Renal cortical epithelial cell (primary cell): ENCODE measurements around the gene PHF2. TPM values are rescaled to one million over a fixed set of nuclear protein-coding genes. Genes with fewer than 3 reads are reported as not detected.
"Not testable (repeated sequence)": the region's sequence is repeated elsewhere in the genome, so short reads cannot be mapped to it uniquely, and the experiment has no call there.

Experiments
- DNase-seq: peaks from one replicate; pipeline ENCODE4 v3.0.0-alpha.2; 2011; ENCODE audit warnings: low read depth
- total RNA-seq: library from RNA; depleted of rRNA; stranded (reverse); fragments of >200 nt; gene quantifications from 2 replicates; pipeline ENCODE4 v1.2.3, GENCODE V29; 2014

PHF2 gene
- total RNA-seq, 1 donor from 2014 or later = 15.1 TPM

GRCh38 chr9:93665637-93666438, 89.5 kb downstream of the PHF2 start:
- no peak for DNase-seq

- DNase-seq = not testable (repeated sequence)
Observed at GRCh38 chr9:93666439-93666784, 90.0 kb downstream of the PHF2 start.

GRCh38 chr9:93667006-93667405, 90.6 kb downstream of the PHF2 start:
- DNase-seq = no peak

- no peak for DNase-seq
Observed at GRCh38 chr9:93667627-93668026, 91.2 kb downstream of the PHF2 start.

- DNase-seq = no peak
Observed at GRCh38 chr9:93668261-93668871, 92.0 kb downstream of the PHF2 start.

GRCh38 chr9:93669116-93669957, 93.0 kb downstream of the PHF2 start:
- no peak for DNase-seq

GRCh38 chr9:93669958-93670207, 93.5 kb downstream of the PHF2 start:
- no peak for DNase-seq

- no peak for DNase-seq
Observed at GRCh38 chr9:93670208-93671019, 94.0 kb downstream of the PHF2 start.

GRCh38 chr9:93671020-93671338, 94.6 kb downstream of the PHF2 start:
- no peak for DNase-seq

- not testable (repeated sequence) for DNase-seq
Observed at GRCh38 chr9:93672330-93673020, 96.1 kb downstream of the PHF2 start.

- DNase-seq = no peak
Observed at GRCh38 chr9:93673021-93673838, 96.8 kb downstream of the PHF2 start.

- no peak for DNase-seq
Observed at GRCh38 chr9:93673839-93674334, 97.5 kb downstream of the PHF2 start.

GRCh38 chr9:93674580-93675335, 98.4 kb downstream of the PHF2 start:
- no peak for DNase-seq

GRCh38 chr9:93675336-93676150, 99.2 kb downstream of the PHF2 start:
- no peak for DNase-seq

GRCh38 chr9:93676310-93677047, 100.1 kb downstream of the PHF2 start:
- DNase-seq = no peak

- no peak for DNase-seq
Observed at GRCh38 chr9:93677048-93677571, 100.7 kb downstream of the PHF2 start.

GRCh38 chr9:93677641-93678136, 101.3 kb downstream of the PHF2 start:
- DNase-seq = no peak
